HG02943 (cell line): ENCODE measurements around the gene ITSN1.

ENCODE experiments used
- ATAC-seq: cut with Tn5 transposase; IDR thresholded peaks from one replicate; pipeline ENCODE4 v1.9.1; 2021; ENCODE audit warnings: mild to moderate bottlenecking, low read depth, moderate library complexity; ENCODE audit not compliant: unreplicated experiment

The ITSN1 gene

GRCh38 chr21:33878824-33879223, 236.5 kb downstream of the ITSN1 start:
- no peak for ATAC-seq

GRCh38 chr21:33880626-33881025, 238.3 kb downstream of the ITSN1 start:
- no peak for ATAC-seq

- no peak for ATAC-seq
Observed at GRCh38 chr21:33881689-33882440, 239.6 kb downstream of the ITSN1 start.

DNA sequence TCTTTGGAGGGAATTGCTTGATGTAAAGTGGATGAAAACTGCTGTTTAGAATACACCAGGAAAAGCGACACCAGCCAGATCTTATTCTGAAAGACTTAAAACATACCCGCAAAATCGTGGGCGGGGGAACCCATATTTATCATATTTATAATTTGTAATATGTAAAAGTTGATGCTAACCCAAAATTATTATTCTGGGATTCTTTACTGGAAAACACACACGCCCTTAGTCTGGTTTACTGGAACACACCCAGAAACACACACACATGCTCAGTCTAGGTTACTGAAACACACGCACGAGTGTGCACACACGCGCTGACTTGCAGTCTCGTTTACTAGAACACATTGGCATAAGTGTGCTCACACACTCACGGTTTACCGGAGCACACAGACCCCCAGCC, 240.8 kb downstream of the ITSN1 start:
- ATAC-seq, result no peak

DNA sequence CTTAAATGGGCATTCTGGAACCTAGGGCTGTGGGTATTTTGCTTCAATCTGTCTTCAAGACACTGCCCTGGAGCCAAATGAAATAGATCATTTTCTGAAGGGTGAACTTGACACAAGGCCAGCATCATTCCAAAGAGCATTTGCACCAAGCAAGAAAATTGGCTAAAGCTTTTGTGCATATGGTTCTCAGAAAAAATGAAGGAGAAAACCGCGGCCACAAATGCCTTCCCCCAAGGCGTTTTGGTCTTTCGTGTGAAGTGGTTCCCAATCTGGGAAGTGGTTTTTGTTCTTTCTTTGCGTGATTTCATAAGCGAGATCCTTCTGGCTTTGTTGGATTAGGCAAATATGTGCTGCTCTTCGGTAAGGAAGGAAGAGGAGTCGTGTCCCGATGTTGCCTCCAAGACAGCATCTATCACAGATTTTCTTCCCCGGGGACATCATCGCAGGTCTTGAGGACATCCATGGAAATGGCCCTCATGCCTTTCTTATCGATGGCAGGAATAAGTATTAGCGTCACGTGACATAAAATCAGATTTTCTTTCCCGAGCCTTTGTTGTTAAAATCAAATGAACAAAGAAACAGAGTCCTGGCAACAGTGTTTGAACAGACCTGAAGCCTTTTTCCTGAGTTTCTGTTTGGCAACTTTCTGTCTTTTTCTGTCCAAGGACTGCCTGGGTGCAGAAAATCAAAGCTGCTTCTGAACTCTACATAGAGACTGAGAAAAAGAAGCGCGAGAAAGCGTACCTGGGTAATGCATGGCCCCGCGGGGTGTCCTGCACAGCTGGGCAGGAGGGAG, 242.3 kb downstream of the ITSN1 start:
- no peak for ATAC-seq

GRCh38 chr21:33885172-33885514, 242.8 kb downstream of the ITSN1 start:
- no peak for ATAC-seq

GRCh38 chr21:33886321-33886720, 244.0 kb downstream of the ITSN1 start:
- no peak for ATAC-seq

DNA sequence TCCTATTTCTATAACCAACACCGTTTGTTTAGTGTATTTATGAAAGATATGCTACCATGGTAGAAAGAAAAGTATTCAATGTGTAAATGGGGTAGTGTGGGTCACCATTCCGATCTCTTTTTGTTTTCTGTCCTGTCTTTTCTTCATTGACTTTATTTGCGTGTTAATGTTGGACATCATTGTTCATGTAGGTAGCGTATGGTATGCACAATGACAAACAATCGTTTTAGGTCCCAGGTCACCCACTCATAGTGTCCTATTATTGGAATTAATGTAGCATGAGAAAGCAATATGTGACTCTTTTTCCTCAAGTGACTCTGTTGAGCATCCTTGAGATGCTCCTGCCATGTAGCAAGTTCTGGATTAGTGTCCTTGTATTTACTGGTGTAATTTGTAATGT, 247.9 kb downstream of the ITSN1 start:
- ATAC-seq, result no peak

DNA sequence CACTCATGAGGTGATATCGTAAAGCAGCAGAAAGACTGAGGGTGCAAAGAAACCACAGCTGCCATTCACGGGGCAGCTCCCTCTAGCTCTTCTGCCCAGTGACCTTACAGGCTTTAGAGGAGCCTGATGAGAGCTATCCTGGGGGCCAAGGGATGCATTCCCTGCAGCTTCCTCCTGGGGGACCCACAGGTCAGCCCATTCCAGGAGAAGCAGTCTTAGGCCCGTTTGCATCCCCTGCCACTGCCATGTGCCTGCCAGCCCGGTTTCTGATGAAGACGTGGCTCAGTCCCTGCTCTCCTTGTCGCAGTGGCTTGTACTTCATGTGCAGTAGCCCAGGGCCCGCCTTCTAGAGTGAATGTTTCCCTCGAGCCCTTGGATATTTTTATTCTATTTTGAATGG, 250.6 kb downstream of the ITSN1 start:
- ATAC-seq, result no peak

GRCh38 chr21:33893917-33894316, 251.6 kb downstream of the ITSN1 start:
- ATAC-seq, result no peak

DNA sequence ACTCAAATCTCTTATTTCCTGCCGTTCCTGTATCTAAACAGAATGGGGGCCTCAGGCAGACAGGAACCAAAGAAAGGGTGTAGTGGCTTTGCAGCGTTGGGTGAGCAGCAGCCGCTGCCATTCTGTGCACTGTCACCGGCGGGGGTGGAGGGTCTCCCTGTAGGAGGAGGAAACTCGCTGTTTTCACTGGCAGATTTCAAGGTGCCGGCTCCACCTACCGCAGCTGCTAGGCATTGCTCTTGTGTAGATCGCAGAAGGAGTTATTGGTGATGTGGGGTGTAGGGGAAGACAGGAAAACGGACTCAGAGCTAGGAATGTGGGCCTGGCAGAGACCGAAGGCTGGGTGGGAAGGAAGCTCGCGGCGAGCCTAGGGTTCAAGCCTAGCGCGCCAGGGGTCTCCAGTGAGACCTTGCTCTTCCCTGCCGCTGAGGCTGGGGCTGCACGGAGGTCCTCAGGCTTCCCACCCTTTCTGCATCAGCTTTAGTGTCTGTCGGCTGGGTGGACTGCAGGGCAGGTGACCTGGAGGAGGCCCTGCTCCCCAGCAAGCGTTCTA, 252.5 kb downstream of the ITSN1 start:
- ATAC-seq, result no peak

DNA sequence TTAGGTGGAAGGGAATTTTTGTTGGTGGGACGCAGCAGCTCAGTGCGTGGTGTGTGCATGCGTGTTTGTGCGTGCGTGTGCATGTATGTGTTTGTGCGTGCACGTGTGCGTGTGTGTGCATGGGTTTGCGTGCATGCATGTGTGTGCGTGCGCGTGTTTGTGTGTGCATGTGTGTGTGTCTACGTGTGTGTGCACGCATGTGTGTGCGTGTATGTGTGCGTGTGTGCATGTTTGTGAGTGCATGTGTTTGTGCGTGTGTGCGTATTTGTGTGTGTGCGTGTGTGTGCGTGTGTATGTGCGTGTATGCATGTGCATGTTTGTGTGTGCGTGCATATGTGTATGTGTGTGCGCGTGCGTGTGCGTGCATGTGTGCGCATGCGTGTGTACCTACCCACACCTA, 253.1 kb downstream of the ITSN1 start:
- no peak for ATAC-seq

DNA sequence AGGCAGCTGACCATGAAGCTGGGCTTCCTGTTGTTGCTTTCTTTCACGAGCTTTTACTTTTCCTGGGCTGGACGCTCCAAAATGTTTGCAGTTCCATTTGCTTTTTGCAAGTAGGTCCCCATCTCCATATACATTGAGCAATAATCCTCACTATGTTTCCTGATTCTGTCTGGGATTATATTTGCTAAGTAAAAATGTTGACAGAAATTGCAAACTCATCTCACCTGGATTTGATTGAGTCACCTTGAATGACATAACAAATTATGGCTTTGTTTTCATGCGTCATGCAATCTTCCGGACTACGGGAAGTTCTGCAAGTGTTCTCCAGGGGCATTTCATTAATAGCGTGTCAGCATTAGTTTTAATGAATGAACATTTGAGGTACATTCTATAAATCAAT, 254.4 kb downstream of the ITSN1 start:
- no peak for ATAC-seq

DNA sequence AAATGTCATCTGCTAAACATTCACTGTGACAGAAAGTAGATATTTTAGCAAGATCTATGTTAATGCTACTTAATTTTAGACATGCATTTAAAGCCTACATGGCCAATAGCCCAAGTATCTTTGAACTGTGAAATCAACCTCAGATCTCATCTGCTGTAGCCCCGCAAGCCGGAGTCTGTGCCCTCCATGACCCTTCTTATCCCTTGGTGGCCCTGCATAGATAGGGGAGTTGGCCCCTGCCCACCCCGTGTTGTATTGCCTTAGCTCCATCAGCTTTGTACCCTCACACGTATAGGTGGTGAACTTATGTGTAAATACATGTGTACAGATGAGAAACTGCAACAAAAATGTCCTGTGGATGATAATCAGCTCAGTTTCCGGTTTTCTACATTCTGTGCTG, 254.8 kb downstream of the ITSN1 start:
- ATAC-seq, result no peak

DNA sequence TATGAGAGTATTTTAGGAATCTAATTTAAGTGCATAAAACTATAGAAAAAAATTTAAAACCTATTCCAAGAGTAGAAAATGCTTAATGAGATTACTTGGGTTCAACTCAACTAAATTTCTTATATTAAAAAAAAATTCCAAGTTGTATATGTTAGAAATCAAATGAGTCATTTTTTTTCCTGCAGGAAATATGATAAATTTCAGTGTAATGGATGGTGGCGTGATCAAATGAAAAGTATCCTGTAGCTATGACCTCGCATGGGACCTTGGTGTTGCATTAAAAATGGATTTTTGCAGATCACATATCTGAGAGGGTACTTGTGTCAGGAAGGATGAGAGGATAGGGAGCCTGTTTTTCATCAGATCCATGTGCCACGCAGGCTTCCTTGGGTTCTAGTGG, 255.4 kb downstream of the ITSN1 start:
- ATAC-seq, result no peak

DNA sequence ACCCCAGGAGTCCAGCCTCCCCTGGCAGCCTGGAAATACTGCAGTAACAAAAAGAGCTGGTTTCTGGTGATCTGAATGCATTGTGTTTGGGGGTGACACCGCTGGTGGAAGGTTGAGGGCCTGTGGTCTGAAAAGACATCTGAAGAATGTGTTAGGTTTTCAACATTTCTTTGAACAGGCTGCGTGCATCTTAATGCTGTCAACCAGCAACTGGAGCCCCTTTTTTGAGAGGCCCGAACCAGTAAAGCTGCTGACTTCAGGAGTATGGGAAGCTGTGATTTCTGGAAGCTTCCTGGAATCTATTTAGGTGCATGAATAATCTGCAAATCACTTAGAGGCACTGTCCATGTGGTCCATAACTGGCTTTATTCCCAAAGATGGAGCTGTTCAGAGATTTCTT, 256.3 kb downstream of the ITSN1 start:
- no peak for ATAC-seq

GRCh38 chr21:33899199-33899598, 256.9 kb downstream of the ITSN1 start:
- no peak for ATAC-seq

DNA sequence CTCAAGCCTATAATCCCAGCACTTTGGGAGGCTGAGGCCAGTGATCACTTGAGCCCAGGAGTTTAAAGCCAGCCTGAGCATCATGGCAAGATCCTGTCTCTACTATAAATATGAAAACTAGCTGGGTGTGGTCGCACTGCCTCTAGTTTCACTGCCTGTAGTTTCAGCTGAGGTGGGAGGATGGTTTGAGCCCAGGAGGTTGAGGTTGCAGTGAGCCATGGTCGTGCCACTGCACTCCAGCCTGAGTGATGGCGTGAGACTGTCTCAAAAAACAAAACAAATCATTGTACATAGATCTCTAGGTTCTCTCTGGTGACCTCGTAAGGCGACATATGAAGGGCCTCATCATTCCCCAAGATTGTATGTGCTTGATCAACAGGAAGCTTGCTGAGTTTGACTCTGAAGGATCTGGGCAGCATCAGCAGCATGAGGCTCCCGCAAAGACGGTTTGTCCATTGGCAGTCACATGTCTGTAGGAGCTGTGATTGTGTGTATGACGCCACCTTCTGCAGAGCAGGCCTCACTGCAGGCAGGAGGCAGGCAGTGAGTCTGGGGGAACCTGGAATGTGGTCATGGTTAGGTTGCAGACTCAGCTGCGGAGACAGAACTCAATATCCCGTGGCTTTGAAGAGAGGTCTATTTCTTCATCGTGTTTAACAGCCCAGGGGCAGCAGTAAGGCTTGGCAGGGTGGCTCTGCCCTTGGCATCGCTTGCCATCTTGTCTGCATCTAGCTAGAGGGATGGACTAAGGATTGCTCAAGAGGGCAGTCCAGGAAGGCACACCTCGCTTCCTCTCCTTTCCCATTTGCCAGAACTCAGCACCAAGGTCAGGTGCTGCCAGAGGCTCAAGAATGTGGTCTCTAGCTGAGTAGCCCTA, 259.3 kb downstream of the ITSN1 start:
- ATAC-seq, result no peak

DNA sequence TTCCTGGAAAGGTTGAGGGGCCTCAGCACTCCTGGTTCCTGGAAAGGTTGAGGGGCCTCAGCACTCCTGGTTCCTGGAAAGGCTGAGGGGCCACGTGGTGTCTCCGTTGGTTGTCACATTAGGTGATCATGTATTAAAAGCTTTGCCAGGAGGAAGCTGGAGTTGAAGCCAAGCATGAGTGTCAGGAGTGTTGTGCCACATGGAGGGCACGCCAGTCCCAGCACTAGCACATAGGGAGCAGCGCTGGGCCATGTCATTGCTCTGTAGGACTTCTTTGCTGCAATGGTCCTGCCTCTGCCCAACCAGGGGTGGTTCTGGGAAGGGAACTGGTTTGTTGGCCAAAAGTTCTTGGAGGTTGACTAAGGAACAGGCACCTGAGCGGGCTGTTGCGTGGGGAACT, 260.0 kb downstream of the ITSN1 start:
- ATAC-seq, result no peak

GRCh38 chr21:33904041-33904440, 261.7 kb downstream of the ITSN1 start:
- no peak for ATAC-seq

DNA sequence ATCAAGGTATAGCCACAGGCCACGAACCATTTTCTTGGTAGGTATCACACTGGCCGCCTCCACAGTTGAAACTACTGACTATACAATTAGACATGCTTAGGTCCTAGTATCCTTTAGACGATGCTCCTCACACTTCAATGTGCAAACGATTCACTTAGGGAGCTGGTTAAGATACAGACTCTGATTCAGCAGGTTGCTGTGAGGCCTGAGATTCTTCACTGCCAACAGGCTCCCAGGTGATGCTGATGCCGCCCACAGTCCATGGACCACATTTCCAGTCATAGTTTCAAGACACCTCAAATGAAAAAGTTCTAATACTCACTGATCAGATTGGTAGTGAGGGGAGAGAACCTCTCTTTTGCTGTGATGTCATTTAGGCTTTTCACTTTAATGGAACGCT, 266.5 kb downstream of the ITSN1 start:
- no peak for ATAC-seq
